ENCODE results near the gene PROS1.

Gene PROS1

DNA sequence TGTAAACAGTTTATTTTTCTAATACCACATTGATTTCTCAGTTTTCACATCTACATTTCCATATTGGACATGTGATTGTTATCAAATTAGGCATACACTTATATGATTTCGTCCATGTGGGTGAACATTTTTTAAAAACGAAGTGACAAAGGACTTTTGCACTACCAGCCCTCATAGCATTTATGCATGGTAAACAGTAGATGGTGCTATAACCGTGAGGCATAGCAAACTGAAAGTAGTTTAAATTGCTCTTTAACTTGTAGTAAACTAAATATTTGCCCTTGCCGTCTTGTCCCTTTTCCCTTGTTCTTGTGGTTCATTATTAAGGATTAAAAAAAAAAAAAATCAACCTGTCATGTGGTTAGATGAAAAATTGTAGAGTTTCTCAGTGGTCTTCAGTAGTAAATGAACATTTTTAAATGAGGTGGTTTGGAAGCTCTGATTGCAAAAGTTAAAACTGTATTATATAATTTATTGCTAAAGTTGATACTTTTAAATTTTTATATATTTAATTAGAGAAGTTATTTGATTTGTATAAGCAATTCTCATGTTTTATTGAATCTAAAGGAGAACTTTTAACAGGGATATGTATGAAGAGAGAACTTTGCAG, 30.7 kb upstream of the PROS1 start:
- Histone ChIP-seq H2BK12ac (ENCODE audit: low read length) (no peak overlapping the region), H3K4me2 (ENCODE audit: insufficient read depth, low read length, poor library complexity, severe bottlenecking) (no peak overlapping the region), H3K4me1 (ENCODE audit: control insufficient read depth in 2 of 2, insufficient read depth in 1 of 2, low read depth in 1 of 2, low read length in 2 of 2) (no peaks in the 10 kb centered on the region), H3K18ac (ENCODE audit: low read length) (no peak overlapping the region), H2AFZ (ENCODE audit: low read length) (peak overlapping the region; percentile 16), H3K4ac (ENCODE audit: low read length) (no peak overlapping the region), H3K36me3 (replicated peaks in 1 of 2; ENCODE audit: control insufficient read depth in 2 of 2, insufficient read depth in 2 of 2, low read length in 2 of 2) (peaks cover 2 to 32% of the 10 kb centered on the region in 2 donors), H3K4me3 (ENCODE audit: low read length in 2 of 2) (no peak overlapping the region), H2BK120ac (ENCODE audit: low read depth, low read length) (no peak overlapping the region), H2AK5ac (ENCODE audit: low read depth, low read length) (no peak overlapping the region), H3K23ac (ENCODE audit: low read depth, low read length, poor library complexity) (no peak overlapping the region), H3K9me3 (replicated peaks in 1 of 2; ENCODE audit: control insufficient read depth in 2 of 2, insufficient read depth in 1 of 2, low read depth in 1 of 2, low read length in 2 of 2) (no peaks in the 10 kb centered on the region), H3K9ac (ENCODE audit: low read depth, low read length, poor library complexity) (no peak overlapping the region), H4K8ac (ENCODE audit: low read depth, low read length) (no peak overlapping the region), H2BK5ac (ENCODE audit: low read length) (no peak overlapping the region), H4K91ac (ENCODE audit: low read depth, low read length, poor library complexity) (no peak overlapping the region), H3K14ac (ENCODE audit: low read length) (no peak overlapping the region), H2BK15ac (ENCODE audit: low read length) (no peak overlapping the region), H3K27ac (replicated peaks; ENCODE audit: low read length) (no peak overlapping the region), H3K27me3 (ENCODE audit: control insufficient read depth in 3 of 3, insufficient read depth in 3 of 3, low read depth in 1 of 3, low read length in 3 of 3) (no peaks in the 10 kb centered on the region), H3K79me1 (ENCODE audit: low read depth, low read length) (no peaks in the 10 kb centered on the region)
- DNase-seq (ENCODE audit: low spot score): no peak
- no CpG with 5 or more reads among the region's 4 CpGs for WGBS, 2 donors (ENCODE audit: extremely low coverage in 2 of 2, insufficient read length in 2 of 2, insufficient replicate concordance in 1 of 2)

DNA sequence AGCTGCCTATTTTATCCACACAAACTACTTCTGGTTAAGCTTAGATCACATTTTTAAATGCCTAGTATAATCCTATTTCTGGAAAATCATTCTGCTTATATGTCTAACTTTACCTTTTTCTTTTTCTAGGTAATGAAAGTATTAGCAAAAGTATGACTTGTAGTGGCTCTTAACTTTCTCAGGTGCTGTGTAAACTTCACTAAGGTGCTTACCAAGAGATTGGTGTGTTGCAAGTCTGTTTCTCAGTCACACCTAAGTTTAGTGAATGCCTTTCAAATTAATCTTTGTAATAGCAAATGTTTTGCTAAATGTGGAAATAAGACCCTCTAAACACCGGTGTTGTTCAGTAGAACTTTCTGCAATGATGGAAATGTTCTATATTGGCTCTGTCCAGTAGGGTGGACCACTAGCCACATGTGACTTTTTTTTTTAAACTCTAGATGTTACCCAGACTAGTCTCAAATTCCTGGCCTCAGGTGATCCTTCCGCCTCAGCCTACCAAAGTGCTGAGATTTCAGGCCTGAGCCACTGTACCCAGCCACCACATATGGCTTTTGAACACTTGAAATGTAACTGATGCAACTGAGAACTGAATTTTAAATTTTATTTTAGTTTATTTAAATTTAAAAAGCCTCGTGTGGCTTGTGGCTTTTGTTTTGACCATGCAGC, 28.3 kb upstream of the PROS1 start:
- H2BK120ac ChIP-seq (ENCODE audit: low read depth, low read length): no peak overlapping the region
- H3K27ac ChIP-seq (replicated peaks; ENCODE audit: low read length): no peak overlapping the region
- no peaks in the 10 kb centered on the region for H3K79me1 ChIP-seq (ENCODE audit: low read depth, low read length)
- no peak overlapping the region for H4K8ac ChIP-seq (ENCODE audit: low read depth, low read length)
- no peak overlapping the region for H4K91ac ChIP-seq (ENCODE audit: low read depth, low read length, poor library complexity)
- no peaks in the 10 kb centered on the region for H3K27me3 ChIP-seq (ENCODE audit: control insufficient read depth in 3 of 3, insufficient read depth in 3 of 3, low read depth in 1 of 3, low read length in 3 of 3)
- no peak overlapping the region for H3K23ac ChIP-seq (ENCODE audit: low read depth, low read length, poor library complexity)
- H2AK5ac ChIP-seq (ENCODE audit: low read depth, low read length): no peak overlapping the region
- H3K18ac ChIP-seq (ENCODE audit: low read length): no peak overlapping the region
- no peak overlapping the region for H2BK5ac ChIP-seq (ENCODE audit: low read length)
- no peak overlapping the region for H3K4ac ChIP-seq (ENCODE audit: low read length)
- no peak overlapping the region for H2AFZ ChIP-seq (ENCODE audit: low read length)
- no peak for DNase-seq (ENCODE audit: low spot score)
- WGBS, 2 donors (ENCODE audit: extremely low coverage in 2 of 2, insufficient read length in 2 of 2, insufficient replicate concordance in 1 of 2): no CpG with 5 or more reads among the region's 3 CpGs
- no peaks in the 10 kb centered on the region for H3K4me1 ChIP-seq (ENCODE audit: control insufficient read depth in 2 of 2, insufficient read depth in 1 of 2, low read depth in 1 of 2, low read length in 2 of 2)
- H2BK12ac ChIP-seq (ENCODE audit: low read length): no peak overlapping the region
- H3K9me3 ChIP-seq (replicated peaks in 1 of 2; ENCODE audit: control insufficient read depth in 2 of 2, insufficient read depth in 1 of 2, low read depth in 1 of 2, low read length in 2 of 2): no peaks in the 10 kb centered on the region
- no peak overlapping the region for H3K9ac ChIP-seq (ENCODE audit: low read depth, low read length, poor library complexity)
- no peak overlapping the region for H2BK15ac ChIP-seq (ENCODE audit: low read length)
- H3K36me3 ChIP-seq (replicated peaks in 1 of 2; ENCODE audit: control insufficient read depth in 2 of 2, insufficient read depth in 2 of 2, low read length in 2 of 2): peaks cover 2 to 30% of the 10 kb centered on the region in 2 donors
- H3K4me2 ChIP-seq (ENCODE audit: insufficient read depth, low read length, poor library complexity, severe bottlenecking): no peak overlapping the region
- H3K4me3 ChIP-seq (ENCODE audit: low read length in 2 of 2): no peak overlapping the region
- no peak overlapping the region for H3K14ac ChIP-seq (ENCODE audit: low read length)

- H2BK15ac ChIP-seq (ENCODE audit: low read length): no peak overlapping the region
- no peak overlapping the region for H3K4me3 ChIP-seq (ENCODE audit: low read length in 2 of 2)
- H3K79me1 ChIP-seq (ENCODE audit: low read depth, low read length): no peaks in the 10 kb centered on the region
- no peak overlapping the region for H3K4ac ChIP-seq (ENCODE audit: low read length)
- H4K91ac ChIP-seq (ENCODE audit: low read depth, low read length, poor library complexity): no peak overlapping the region
- H3K27ac ChIP-seq (replicated peaks; ENCODE audit: low read length): no peak overlapping the region
- no peak overlapping the region for H3K18ac ChIP-seq (ENCODE audit: low read length)
- H3K14ac ChIP-seq (ENCODE audit: low read length): no peak overlapping the region
- H4K8ac ChIP-seq (ENCODE audit: low read depth, low read length): no peak overlapping the region
- no peak overlapping the region for H3K9ac ChIP-seq (ENCODE audit: low read depth, low read length, poor library complexity)
- H3K9me3 ChIP-seq (replicated peaks in 1 of 2; ENCODE audit: control insufficient read depth in 2 of 2, insufficient read depth in 1 of 2, low read depth in 1 of 2, low read length in 2 of 2): peaks cover 0 to 3% of the 10 kb centered on the region in 2 donors
- H2BK12ac ChIP-seq (ENCODE audit: low read length): no peak overlapping the region
- H2BK120ac ChIP-seq (ENCODE audit: low read depth, low read length): no peak overlapping the region
- no CpG with 5 or more reads among the region's 1 CpG for WGBS, 2 donors (ENCODE audit: extremely low coverage in 2 of 2, insufficient read length in 2 of 2, insufficient replicate concordance in 1 of 2)
- H3K4me1 ChIP-seq (ENCODE audit: control insufficient read depth in 2 of 2, insufficient read depth in 1 of 2, low read depth in 1 of 2, low read length in 2 of 2): no peaks in the 10 kb centered on the region
- H3K23ac ChIP-seq (ENCODE audit: low read depth, low read length, poor library complexity): no peak overlapping the region
- no peak overlapping the region for H2AK5ac ChIP-seq (ENCODE audit: low read depth, low read length)
- peaks cover 2 to 30% of the 10 kb centered on the region in 2 donors for H3K36me3 ChIP-seq (replicated peaks in 1 of 2; ENCODE audit: control insufficient read depth in 2 of 2, insufficient read depth in 2 of 2, low read length in 2 of 2)
- no peak overlapping the region for H2AFZ ChIP-seq (ENCODE audit: low read length)
- H2BK5ac ChIP-seq (ENCODE audit: low read length): no peak overlapping the region
- H3K4me2 ChIP-seq (ENCODE audit: insufficient read depth, low read length, poor library complexity, severe bottlenecking): no peak overlapping the region
- DNase-seq (ENCODE audit: low spot score): no peak
- H3K27me3 ChIP-seq (ENCODE audit: control insufficient read depth in 3 of 3, insufficient read depth in 3 of 3, low read depth in 1 of 3, low read length in 3 of 3): no peaks in the 10 kb centered on the region
Measured at GRCh38 chr3:94001191-94001590, 27.5 kb upstream of the PROS1 start.

DNA sequence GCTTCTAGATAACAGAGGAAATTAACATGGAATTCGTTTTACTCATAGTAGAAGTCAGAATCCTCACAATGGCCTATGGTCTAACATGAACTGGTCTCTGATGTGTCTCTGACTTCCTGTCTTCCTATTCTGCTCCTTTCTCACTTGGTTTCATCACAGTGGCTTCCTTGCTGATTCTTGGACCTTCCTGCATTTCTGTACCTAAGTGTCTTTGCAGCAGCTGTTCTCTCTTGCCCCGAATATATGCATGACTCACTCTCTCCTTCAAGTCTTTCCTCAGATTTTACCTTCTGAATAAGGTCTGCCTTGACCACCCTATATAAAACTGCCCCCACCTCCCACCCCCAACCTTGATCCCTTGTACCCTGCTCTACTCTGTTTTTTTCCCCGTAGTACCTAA, 20.4 kb upstream of the PROS1 start:
- no peak overlapping the region for H4K8ac ChIP-seq (ENCODE audit: low read depth, low read length)
- no peak overlapping the region for H2AK5ac ChIP-seq (ENCODE audit: low read depth, low read length)
- H2BK15ac ChIP-seq (ENCODE audit: low read length): no peak overlapping the region
- H3K27ac ChIP-seq (replicated peaks; ENCODE audit: low read length): no peak overlapping the region
- H3K79me1 ChIP-seq (ENCODE audit: low read depth, low read length): peaks cover 2% of the 10 kb centered on the region
- H3K4me3 ChIP-seq (ENCODE audit: low read length in 2 of 2): no peak overlapping the region
- no peak overlapping the region for H3K23ac ChIP-seq (ENCODE audit: low read depth, low read length, poor library complexity)
- peaks cover 0 to 20% of the 10 kb centered on the region in 2 donors for H3K36me3 ChIP-seq (replicated peaks in 1 of 2; ENCODE audit: control insufficient read depth in 2 of 2, insufficient read depth in 2 of 2, low read length in 2 of 2)
- H3K27me3 ChIP-seq (ENCODE audit: control insufficient read depth in 3 of 3, insufficient read depth in 3 of 3, low read depth in 1 of 3, low read length in 3 of 3): no peaks in the 10 kb centered on the region
- no peak for DNase-seq (ENCODE audit: low spot score)
- H3K18ac ChIP-seq (ENCODE audit: low read length): no peak overlapping the region
- H3K4me2 ChIP-seq (ENCODE audit: insufficient read depth, low read length, poor library complexity, severe bottlenecking): no peak overlapping the region
- H3K9ac ChIP-seq (ENCODE audit: low read depth, low read length, poor library complexity): no peak overlapping the region
- H3K4me1 ChIP-seq (ENCODE audit: control insufficient read depth in 2 of 2, insufficient read depth in 1 of 2, low read depth in 1 of 2, low read length in 2 of 2): no peaks in the 10 kb centered on the region
- H3K4ac ChIP-seq (ENCODE audit: low read length): no peak overlapping the region
- no peak overlapping the region for H2BK120ac ChIP-seq (ENCODE audit: low read depth, low read length)
- peaks cover 0 to 3% of the 10 kb centered on the region in 2 donors for H3K9me3 ChIP-seq (replicated peaks in 1 of 2; ENCODE audit: control insufficient read depth in 2 of 2, insufficient read depth in 1 of 2, low read depth in 1 of 2, low read length in 2 of 2)
- H2BK5ac ChIP-seq (ENCODE audit: low read length): no peak overlapping the region
- no peak overlapping the region for H3K14ac ChIP-seq (ENCODE audit: low read length)
- no peak overlapping the region for H4K91ac ChIP-seq (ENCODE audit: low read depth, low read length, poor library complexity)
- no CpG with 5 or more reads among the region's 3 CpGs for WGBS, 2 donors (ENCODE audit: extremely low coverage in 2 of 2, insufficient read length in 2 of 2, insufficient replicate concordance in 1 of 2)
- no peak overlapping the region for H2AFZ ChIP-seq (ENCODE audit: low read length)
- no peak overlapping the region for H2BK12ac ChIP-seq (ENCODE audit: low read length)

All from neuronal stem cell (in vitro differentiated cells).